ENCODE results near the gene ABCF1.
A peak's percentile ranks its signal among the peaks of the same experiment; 100 is the strongest.

The ABCF1 gene

DNA sequence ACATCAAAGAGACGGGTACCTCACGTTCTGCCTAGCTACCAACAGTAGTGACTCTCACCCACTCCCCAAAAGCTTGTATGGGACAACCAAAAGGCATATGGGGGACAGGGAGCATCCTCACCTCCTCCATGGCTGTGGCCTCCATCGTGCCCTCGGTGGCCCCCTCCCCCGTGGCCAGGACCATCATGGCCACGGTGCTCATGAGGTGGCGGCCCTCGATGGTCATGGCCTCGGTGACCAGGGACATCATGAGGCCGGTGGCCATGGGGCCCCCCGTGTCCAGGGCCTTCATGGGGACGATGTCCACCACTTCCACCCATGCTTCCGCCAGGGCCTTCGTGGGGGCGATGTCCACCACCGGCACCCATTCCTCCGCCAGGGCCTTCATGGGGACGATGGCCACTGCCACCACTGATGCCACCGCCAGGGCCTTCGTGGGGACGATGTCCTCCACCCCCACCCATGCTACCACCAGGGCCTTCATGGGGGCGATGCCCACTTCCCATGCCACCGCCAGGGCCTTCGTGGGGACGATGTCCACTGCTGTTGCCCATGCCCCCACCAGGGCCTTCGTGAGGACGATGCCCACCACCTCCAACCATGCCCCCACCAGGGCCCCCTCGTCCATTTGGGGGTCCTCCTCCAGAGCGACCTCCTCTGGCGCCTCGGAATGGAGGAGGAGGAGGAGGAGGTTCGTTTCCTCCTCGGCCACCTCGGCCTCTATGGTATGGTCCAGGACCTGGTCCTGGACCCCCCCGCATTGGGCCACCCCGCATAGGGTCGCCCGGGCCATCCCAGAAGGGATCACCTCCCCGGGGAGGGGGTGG, 30.8 kb downstream of the ABCF1 start:
- H3K4me3 ChIP-seq (replicated peaks; ENCODE audit: low read depth, low read length), result no peak overlapping the region
- TF ChIP-seq, protein P1, sequence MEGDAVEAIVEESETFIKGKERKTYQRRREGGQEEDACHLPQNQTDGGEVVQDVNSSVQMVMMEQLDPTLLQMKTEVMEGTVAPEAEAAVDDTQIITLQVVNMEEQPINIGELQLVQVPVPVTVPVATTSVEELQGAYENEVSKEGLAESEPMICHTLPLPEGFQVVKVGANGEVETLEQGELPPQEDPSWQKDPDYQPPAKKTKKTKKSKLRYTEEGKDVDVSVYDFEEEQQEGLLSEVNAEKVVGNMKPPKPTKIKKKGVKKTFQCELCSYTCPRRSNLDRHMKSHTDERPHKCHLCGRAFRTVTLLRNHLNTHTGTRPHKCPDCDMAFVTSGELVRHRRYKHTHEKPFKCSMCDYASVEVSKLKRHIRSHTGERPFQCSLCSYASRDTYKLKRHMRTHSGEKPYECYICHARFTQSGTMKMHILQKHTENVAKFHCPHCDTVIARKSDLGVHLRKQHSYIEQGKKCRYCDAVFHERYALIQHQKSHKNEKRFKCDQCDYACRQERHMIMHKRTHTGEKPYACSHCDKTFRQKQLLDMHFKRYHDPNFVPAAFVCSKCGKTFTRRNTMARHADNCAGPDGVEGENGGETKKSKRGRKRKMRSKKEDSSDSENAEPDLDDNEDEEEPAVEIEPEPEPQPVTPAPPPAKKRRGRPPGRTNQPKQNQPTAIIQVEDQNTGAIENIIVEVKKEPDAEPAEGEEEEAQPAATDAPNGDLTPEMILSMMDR (IDR thresholded peaks at IDR 0.05; ENCODE audit: low read length, missing control alignments), result no peak
- DNase-seq (ENCODE audit: low read depth), result no peak

DNA sequence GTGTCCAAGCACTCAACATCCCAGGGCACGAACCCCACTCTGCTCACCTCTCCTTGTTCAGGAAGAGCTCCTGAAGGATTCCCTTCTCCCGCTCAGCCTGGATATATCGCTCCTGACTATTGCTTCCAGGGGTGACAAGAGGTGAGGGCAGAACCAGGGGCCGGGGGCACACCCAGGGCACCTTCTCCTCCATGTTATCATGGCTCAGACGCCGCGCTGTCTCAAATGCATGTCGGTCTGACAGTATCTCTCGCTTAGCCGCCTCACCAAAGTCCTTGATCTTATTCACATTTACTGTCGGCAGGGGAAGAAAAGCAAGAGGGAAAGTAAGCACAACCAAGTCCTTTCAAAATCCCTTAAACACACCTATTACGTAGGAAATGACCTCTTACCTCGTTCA, 32.7 kb downstream of the ABCF1 start:
- H3K4me3 ChIP-seq (replicated peaks; ENCODE audit: low read depth, low read length), result no peak overlapping the region
- TF ChIP-seq, protein P1 (IDR thresholded peaks at IDR 0.05; ENCODE audit: low read length, missing control alignments), result no peak
- DNase-seq (ENCODE audit: low read depth), result no peak

DNA sequence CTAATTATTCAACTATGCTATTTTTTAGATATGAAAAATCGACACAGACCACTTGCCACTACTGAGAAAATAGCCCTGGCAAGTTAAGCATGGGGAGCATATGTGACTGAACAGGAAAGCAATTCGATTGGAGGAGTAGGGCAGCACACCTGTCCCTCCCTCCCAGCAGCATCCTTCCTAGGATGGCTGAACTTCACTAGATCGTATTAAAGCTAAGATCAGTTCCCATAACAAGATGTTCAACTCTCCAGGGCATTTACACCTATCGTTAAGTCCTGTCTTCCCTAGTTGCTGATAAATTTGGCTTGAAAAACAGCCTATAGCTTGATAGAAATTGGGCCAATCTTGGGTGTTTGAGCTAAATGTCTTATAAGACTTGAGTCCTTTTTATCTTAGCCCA, 38.8 kb downstream of the ABCF1 start:
- no peak for DNase-seq (ENCODE audit: low read depth)
- TF ChIP-seq, protein P1 (IDR thresholded peaks at IDR 0.05; ENCODE audit: low read length, missing control alignments), result no peak
- H3K4me3 ChIP-seq (replicated peaks; ENCODE audit: low read depth, low read length), result no peak overlapping the region

DNA sequence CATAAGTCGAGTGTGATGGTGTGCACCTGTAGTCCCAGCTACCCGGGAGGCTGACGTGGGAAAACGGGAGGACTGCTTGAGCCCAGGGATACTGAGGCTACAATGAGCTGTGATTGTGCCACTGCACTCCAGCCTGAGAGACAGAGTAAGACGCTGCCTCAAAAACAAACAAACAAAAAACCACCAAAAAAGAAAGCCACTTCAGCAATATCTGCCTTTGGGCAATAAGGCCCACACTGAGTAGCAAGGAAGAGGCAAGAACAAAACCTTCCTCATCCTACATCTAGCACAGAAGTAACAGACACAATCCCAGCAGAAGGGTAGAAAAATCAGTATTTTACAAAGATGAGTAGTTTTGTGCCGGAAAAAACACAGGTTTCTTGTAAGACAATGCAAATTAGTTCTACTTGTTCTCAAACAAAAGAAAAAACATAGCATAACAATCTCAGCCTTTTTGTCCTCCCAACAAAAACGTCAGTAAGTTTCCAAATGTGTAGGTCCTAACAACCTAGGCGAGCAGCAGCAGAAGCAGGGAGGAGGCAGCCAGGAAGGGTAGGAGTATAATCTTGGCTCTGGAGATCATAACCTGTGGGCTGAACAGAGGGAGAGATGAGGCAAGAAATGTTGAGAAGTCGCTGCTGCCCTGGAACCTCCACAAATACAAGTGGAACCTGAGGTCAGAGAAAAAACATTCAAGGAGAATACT, 40.1 kb downstream of the ABCF1 start:
- no peak overlapping the region for H3K4me3 ChIP-seq (replicated peaks; ENCODE audit: low read depth, low read length)
- DNase-seq (ENCODE audit: low read depth), result peak; percentile 47
- TF ChIP-seq, protein P1 (IDR thresholded peaks at IDR 0.05; ENCODE audit: low read length, missing control alignments), result no peak

DNA sequence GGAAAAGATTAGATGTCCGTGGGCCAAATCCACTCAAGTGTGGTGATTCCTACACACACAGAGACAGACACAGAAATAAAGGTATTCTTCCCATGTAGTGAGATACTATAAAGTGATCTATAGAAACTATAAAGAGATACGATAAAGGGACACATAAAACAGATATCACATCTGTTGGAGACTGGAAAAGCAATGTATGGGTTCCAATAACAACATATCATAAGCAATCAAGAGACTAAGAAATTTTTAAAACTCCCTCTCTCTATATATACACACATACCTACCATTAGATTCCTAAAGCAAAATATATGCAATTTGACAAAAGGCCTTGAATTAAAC, 40.6 kb downstream of the ABCF1 start:
- no peak for DNase-seq (ENCODE audit: low read depth)
- no peak overlapping the region for H3K4me3 ChIP-seq (replicated peaks; ENCODE audit: low read depth, low read length)
- TF ChIP-seq, protein P1 (IDR thresholded peaks at IDR 0.05; ENCODE audit: low read length, missing control alignments), result no peak

DNA sequence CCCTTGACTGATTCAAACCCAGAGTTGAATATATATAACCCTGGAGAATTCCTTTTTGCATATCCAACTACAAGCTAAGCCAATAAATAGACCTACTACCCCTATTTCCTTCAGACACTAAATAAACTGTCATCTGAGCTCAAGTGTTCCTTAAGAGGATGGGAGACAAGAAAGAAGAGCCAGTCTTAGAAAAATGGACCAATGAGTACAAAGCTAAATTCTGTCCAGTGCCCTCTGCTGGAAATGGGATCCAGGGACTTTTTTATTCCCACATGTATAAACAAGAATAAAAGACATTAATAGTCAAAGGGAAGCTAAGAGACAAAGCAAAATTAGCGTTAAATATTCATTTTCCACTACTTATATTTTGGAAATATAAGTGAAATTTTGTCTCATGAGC, 41.0 kb downstream of the ABCF1 start:
- DNase-seq (ENCODE audit: low read depth), result peak; percentile 56
- H3K4me3 ChIP-seq (replicated peaks; ENCODE audit: low read depth, low read length), result no peak overlapping the region
- TF ChIP-seq, protein P1 (IDR thresholded peaks at IDR 0.05; ENCODE audit: low read length, missing control alignments), result peak; percentile 52
